HEK293 (cell line): ENCODE measurements around the gene UBALD1.
A peak's percentile ranks its signal among the peaks of the same experiment; 100 is the strongest.

Experiments
- KLF1 ChIP-seq: fragments of 450-650 bp; formaldehyde crosslinking; IDR thresholded peaks from 2 replicates; pipeline ENCODE4 v1.5.1; 2016; ENCODE audit warnings: missing biosample characterization, missing genetic modification characterization
- KLF10 ChIP-seq: fragments of 450-650 bp; IDR thresholded peaks from 2 replicates; pipeline ENCODE4 v1.5.1; 2018; ENCODE audit warnings: missing biosample characterization, mild to moderate bottlenecking, missing genetic modification characterization
- REPIN1 ChIP-seq: fragments of 450-650 bp; formaldehyde crosslinking; IDR thresholded peaks from 2 replicates; pipeline ENCODE4 v1.5.1; 2017; ENCODE audit warnings: missing biosample characterization, missing genetic modification characterization, low read depth
- REST ChIP-seq: fragments of 450-650 bp; formaldehyde crosslinking; IDR thresholded peaks from 2 replicates; pipeline ENCODE4 v1.5.1; 2016; ENCODE audit warnings: missing biosample characterization, missing genetic modification characterization
- SCRT1 ChIP-seq: fragments of 450-650 bp; formaldehyde crosslinking; IDR thresholded peaks from 2 replicates; pipeline ENCODE4 v1.5.1; 2016; ENCODE audit warnings: missing biosample characterization, missing genetic modification characterization, borderline replicate concordance
- YY2 ChIP-seq: fragments of 450-650 bp; formaldehyde crosslinking; IDR thresholded peaks from 2 replicates; pipeline ENCODE4 v1.5.1; 2016; ENCODE audit warnings: missing biosample characterization, missing genetic modification characterization
- ZFHX2 ChIP-seq: fragments of 450-650 bp; formaldehyde crosslinking; conservative IDR thresholded peaks from 2 replicates; pipeline ENCODE4 v1.5.1; 2016; ENCODE audit warnings: missing biosample characterization, missing genetic modification characterization
- ZNF121 ChIP-seq: fragments of 450-650 bp; formaldehyde crosslinking; IDR thresholded peaks from 2 replicates; pipeline ENCODE4 v1.5.1; 2016; ENCODE audit warnings: missing biosample characterization, missing genetic modification characterization
- ZNF138 ChIP-seq: fragments of 450-650 bp; formaldehyde crosslinking; IDR thresholded peaks from 2 replicates; pipeline ENCODE4 v1.5.1; 2016; ENCODE audit warnings: missing biosample characterization, missing genetic modification characterization, borderline replicate concordance
- ZNF140 ChIP-seq: fragments of 450-650 bp; formaldehyde crosslinking; IDR thresholded peaks from 2 replicates; pipeline ENCODE4 v1.5.1; 2016; ENCODE audit warnings: missing biosample characterization, missing genetic modification characterization
- ZNF146 ChIP-seq: fragments of 450-650 bp; formaldehyde crosslinking; IDR thresholded peaks from 2 replicates; pipeline ENCODE4 v1.5.1; 2016; ENCODE audit warnings: missing biosample characterization, missing genetic modification characterization
- ZNF157 ChIP-seq: fragments of 450-650 bp; formaldehyde crosslinking; IDR thresholded peaks from 2 replicates; pipeline ENCODE4 v1.5.1; 2016; ENCODE audit warnings: missing biosample characterization, missing genetic modification characterization
- ZNF175 ChIP-seq: fragments of 450-650 bp; formaldehyde crosslinking; IDR thresholded peaks from 2 replicates; pipeline ENCODE4 v1.5.1; 2016; ENCODE audit warnings: missing biosample characterization, missing genetic modification characterization
- ZNF23 ChIP-seq: fragments of 450-650 bp; formaldehyde crosslinking; IDR thresholded peaks from 2 replicates; pipeline ENCODE4 v1.5.1; 2016; ENCODE audit warnings: missing biosample characterization, missing genetic modification characterization, borderline replicate concordance
- ZNF248 ChIP-seq: fragments of 450-650 bp; formaldehyde crosslinking; IDR thresholded peaks from 2 replicates; pipeline ENCODE4 v1.5.1; 2017; ENCODE audit warnings: missing biosample characterization, missing genetic modification characterization
- ZNF354C ChIP-seq: fragments of 450-650 bp; formaldehyde crosslinking; IDR thresholded peaks from 2 replicates; pipeline ENCODE4 v1.5.1; 2016; ENCODE audit warnings: missing biosample characterization, missing genetic modification characterization, low read depth, borderline replicate concordance
- ZNF394 ChIP-seq: fragments of 450-650 bp; formaldehyde crosslinking; IDR thresholded peaks from 2 replicates; pipeline ENCODE4 v1.5.1; 2016; ENCODE audit warnings: missing biosample characterization, missing genetic modification characterization, mild to moderate bottlenecking, moderate library complexity, borderline replicate concordance
- ZNF473 ChIP-seq: fragments of 450-650 bp; formaldehyde crosslinking; IDR thresholded peaks from 2 replicates; pipeline ENCODE4 v1.5.1; 2017; ENCODE audit warnings: missing biosample characterization, missing genetic modification characterization
- ZNF571 ChIP-seq: fragments of 450-650 bp; formaldehyde crosslinking; IDR thresholded peaks from 2 replicates; pipeline ENCODE4 v1.5.0; 2017; ENCODE audit warnings: missing biosample characterization, missing genetic modification characterization
- ZNF623 ChIP-seq: fragments of 450-650 bp; formaldehyde crosslinking; IDR thresholded peaks from 2 replicates; pipeline ENCODE4 v1.5.1; 2016; ENCODE audit warnings: missing biosample characterization, missing genetic modification characterization
- ZNF76 ChIP-seq: fragments of 450-650 bp; formaldehyde crosslinking; IDR thresholded peaks from 2 replicates; pipeline ENCODE4; 2016; ENCODE audit warnings: low read depth, missing biosample characterization, missing genetic modification characterization, borderline replicate concordance
- TF ChIP-seq, protein P1 (sequence below): fragments of 450-650 bp; formaldehyde crosslinking; IDR thresholded peaks from 2 replicates; pipeline ENCODE4 v1.5.1; 2017; ENCODE audit warnings: missing biosample characterization, missing genetic modification characterization
- TF ChIP-seq, protein P2 (sequence below): fragments of 450-650 bp; formaldehyde crosslinking; IDR thresholded peaks from 2 replicates; pipeline ENCODE4 v1.5.1; 2016; ENCODE audit warnings: missing biosample characterization, missing genetic modification characterization
- TF ChIP-seq, protein P3 (sequence below): fragments of 450-650 bp; formaldehyde crosslinking; IDR thresholded peaks from 2 replicates; pipeline ENCODE4; 2016; ENCODE audit warnings: missing biosample characterization, missing genetic modification characterization
- TF ChIP-seq, protein P4 (sequence below): fragments of 450-650 bp; formaldehyde crosslinking; IDR thresholded peaks from 2 replicates; pipeline ENCODE4 v1.5.1; 2016; ENCODE audit warnings: missing biosample characterization, missing genetic modification characterization
- TF ChIP-seq, protein P5 (sequence below): fragments of 450-650 bp; formaldehyde crosslinking; IDR thresholded peaks from 2 replicates; pipeline ENCODE4 v1.5.1; 2017; ENCODE audit warnings: missing biosample characterization, missing genetic modification characterization

Gene UBALD1

GRCh38 chr16:4624015-4624826 is 9.5 kb upstream of the UBALD1 start, which contains the start of gene MGRN1 (continued):
- 0 out of 2 replicates have a peak, but pooled peaks have one; percentile 12 for TF ChIP-seq YY2 (tag by site-specific recombination)
- no peak for TF ChIP-seq ZNF175 (tag by site-specific recombination)
- TF ChIP-seq, protein P1, sequence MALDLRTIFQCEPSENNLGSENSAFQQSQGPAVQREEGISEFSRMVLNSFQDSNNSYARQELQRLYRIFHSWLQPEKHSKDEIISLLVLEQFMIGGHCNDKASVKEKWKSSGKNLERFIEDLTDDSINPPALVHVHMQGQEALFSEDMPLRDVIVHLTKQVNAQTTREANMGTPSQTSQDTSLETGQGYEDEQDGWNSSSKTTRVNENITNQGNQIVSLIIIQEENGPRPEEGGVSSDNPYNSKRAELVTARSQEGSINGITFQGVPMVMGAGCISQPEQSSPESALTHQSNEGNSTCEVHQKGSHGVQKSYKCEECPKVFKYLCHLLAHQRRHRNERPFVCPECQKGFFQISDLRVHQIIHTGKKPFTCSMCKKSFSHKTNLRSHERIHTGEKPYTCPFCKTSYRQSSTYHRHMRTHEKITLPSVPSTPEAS (tag by site-specific recombination) = peak; percentile 97
- TF ChIP-seq, protein P2, sequence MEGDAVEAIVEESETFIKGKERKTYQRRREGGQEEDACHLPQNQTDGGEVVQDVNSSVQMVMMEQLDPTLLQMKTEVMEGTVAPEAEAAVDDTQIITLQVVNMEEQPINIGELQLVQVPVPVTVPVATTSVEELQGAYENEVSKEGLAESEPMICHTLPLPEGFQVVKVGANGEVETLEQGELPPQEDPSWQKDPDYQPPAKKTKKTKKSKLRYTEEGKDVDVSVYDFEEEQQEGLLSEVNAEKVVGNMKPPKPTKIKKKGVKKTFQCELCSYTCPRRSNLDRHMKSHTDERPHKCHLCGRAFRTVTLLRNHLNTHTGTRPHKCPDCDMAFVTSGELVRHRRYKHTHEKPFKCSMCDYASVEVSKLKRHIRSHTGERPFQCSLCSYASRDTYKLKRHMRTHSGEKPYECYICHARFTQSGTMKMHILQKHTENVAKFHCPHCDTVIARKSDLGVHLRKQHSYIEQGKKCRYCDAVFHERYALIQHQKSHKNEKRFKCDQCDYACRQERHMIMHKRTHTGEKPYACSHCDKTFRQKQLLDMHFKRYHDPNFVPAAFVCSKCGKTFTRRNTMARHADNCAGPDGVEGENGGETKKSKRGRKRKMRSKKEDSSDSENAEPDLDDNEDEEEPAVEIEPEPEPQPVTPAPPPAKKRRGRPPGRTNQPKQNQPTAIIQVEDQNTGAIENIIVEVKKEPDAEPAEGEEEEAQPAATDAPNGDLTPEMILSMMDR (tag by site-specific recombination) = peak; percentile 99
- peak; percentile 98 for TF ChIP-seq ZNF76 (tag by site-specific recombination)
- peak; percentile 42; the same call in 1 of the 2 replicates for TF ChIP-seq ZFHX2 (tag by site-specific recombination)
- no peak for TF ChIP-seq REPIN1
- TF ChIP-seq KLF10 = 0 out of 2 replicates have a peak, but pooled peaks have one; percentile 8
- no peak for TF ChIP-seq ZNF473 (tag by site-specific recombination)
- no peak for TF ChIP-seq ZNF571 (tag by site-specific recombination)
- no peak for TF ChIP-seq ZNF23 (tag by site-specific recombination)
- TF ChIP-seq ZNF140 (tag by site-specific recombination) = no peak
- TF ChIP-seq ZNF146 (tag by site-specific recombination) = 0 out of 2 replicates have a peak, but pooled peaks have one; percentile 8
- TF ChIP-seq SCRT1 (tag by site-specific recombination) = peak; percentile 53; the same call in 1 of the 2 replicates
- TF ChIP-seq KLF1 = peak; percentile 32; the same call in 1 of the 2 replicates
- peak; percentile 58; the same call in 1 of the 2 replicates for TF ChIP-seq ZNF394 (tag by site-specific recombination)
- TF ChIP-seq, protein P3, sequence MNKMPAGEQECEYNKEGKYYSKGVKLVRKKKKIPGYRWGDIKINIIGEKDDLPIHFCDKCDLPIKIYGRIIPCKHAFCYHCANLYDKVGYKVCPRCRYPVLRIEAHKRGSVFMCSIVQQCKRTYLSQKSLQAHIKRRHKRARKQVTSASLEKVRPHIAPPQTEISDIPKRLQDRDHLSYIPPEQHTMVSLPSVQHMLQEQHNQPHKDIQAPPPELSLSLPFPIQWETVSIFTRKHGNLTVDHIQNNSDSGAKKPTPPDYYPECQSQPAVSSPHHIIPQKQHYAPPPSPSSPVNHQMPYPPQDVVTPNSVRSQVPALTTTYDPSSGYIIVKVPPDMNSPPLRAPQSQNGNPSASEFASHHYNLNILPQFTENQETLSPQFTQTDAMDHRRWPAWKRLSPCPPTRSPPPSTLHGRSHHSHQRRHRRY (tag by site-specific recombination) = no peak
- TF ChIP-seq ZNF121 (tag by site-specific recombination) = no peak
- no peak for TF ChIP-seq ZNF157 (tag by site-specific recombination)
- no peak for TF ChIP-seq REST
- TF ChIP-seq ZNF138 = no peak
- TF ChIP-seq ZNF248 (tag by site-specific recombination) = no peak
- TF ChIP-seq, protein P4, sequence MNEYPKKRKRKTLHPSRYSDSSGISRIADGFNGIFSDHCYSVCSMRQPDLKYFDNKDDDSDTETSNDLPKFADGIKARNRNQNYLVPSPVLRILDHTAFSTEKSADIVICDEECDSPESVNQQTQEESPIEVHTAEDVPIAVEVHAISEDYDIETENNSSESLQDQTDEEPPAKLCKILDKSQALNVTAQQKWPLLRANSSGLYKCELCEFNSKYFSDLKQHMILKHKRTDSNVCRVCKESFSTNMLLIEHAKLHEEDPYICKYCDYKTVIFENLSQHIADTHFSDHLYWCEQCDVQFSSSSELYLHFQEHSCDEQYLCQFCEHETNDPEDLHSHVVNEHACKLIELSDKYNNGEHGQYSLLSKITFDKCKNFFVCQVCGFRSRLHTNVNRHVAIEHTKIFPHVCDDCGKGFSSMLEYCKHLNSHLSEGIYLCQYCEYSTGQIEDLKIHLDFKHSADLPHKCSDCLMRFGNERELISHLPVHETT (tag by site-specific recombination) = peak; percentile 84
- TF ChIP-seq ZNF354C (tag by site-specific recombination) = no peak
- TF ChIP-seq, protein P5, sequence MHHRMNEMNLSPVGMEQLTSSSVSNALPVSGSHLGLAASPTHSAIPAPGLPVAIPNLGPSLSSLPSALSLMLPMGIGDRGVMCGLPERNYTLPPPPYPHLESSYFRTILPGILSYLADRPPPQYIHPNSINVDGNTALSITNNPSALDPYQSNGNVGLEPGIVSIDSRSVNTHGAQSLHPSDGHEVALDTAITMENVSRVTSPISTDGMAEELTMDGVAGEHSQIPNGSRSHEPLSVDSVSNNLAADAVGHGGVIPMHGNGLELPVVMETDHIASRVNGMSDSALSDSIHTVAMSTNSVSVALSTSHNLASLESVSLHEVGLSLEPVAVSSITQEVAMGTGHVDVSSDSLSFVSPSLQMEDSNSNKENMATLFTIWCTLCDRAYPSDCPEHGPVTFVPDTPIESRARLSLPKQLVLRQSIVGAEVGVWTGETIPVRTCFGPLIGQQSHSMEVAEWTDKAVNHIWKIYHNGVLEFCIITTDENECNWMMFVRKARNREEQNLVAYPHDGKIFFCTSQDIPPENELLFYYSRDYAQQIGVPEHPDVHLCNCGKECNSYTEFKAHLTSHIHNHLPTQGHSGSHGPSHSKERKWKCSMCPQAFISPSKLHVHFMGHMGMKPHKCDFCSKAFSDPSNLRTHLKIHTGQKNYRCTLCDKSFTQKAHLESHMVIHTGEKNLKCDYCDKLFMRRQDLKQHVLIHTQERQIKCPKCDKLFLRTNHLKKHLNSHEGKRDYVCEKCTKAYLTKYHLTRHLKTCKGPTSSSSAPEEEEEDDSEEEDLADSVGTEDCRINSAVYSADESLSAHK (tag by site-specific recombination) = no peak
- TF ChIP-seq ZNF623 = no peak
